ENCODE measurements around the gene RNF169. TPM values are rescaled to one million over a fixed set of nuclear protein-coding genes. Genes with fewer than 3 reads are reported as not detected.

Gene RNF169
- total and polyA plus RNA-seq, 4 donors = 0.60 to 11.0 (median 5.1) TPM

DNA sequence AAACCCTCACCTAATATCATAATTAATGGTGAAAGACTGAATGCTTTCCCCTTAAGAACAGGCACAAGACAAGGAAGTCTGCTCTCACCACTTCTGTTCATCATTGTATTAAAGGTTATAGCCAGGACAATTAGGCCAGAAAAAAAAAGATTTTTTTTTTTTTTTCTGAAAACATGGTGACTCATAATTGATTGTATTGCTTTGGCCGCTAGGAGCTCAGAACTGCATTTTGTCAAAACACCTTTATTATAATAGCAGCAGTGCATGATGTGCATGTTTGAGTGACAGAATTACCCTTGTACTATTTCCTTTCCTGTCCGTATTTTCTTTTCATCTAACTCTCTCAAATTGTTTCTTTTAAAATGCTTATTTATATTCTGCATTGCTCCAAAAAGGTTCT, 98.1 kb downstream of the RNF169 start:
- Histone ChIP-seq H3K27ac (ENCODE audit: low read depth in 1 of 2, low read length in 2 of 2) (no peak overlapping the region), H3K27me3 (ENCODE audit: control insufficient read depth in 4 of 4, insufficient read depth in 4 of 4, low read length in 3 of 4) (no peaks in the 10 kb centered on the region), H3K36me3 (ENCODE audit: control insufficient read depth in 4 of 4, insufficient read depth in 3 of 4, low read depth in 1 of 4, low read length in 3 of 4) (peaks cover 3 to 48% (median 11%) of the 10 kb centered on the region in 4 donors), H3K9me3 (ENCODE audit: control insufficient read depth in 4 of 4, low read length in 3 of 4) (no peaks in the 10 kb centered on the region), H3K4me3 (ENCODE audit: low read depth in 1 of 3, low read length in 3 of 3) (no peak overlapping the region), H3K9ac (ENCODE audit: low read depth in 1 of 2, low read length in 2 of 2) (no peak overlapping the region), H3K4me1 (ENCODE audit: control insufficient read depth in 4 of 4, insufficient read depth in 4 of 4, low read length in 3 of 4) (peaks cover 0 to 9% (median under 1%) of the 10 kb centered on the region in 4 donors)
- no peak for TF ChIP-seq GABPA (IDR thresholded peaks at IDR 0.05 in 1 of 2, conservative IDR thresholded peaks at IDR 0.05 in 1 of 2)
- no peak for TF ChIP-seq RXRA (IDR thresholded peaks at IDR 0.05)
- TF ChIP-seq HNF4A (conservative IDR thresholded peaks at IDR 0.05) = no peak
- TF ChIP-seq, protein P1, sequence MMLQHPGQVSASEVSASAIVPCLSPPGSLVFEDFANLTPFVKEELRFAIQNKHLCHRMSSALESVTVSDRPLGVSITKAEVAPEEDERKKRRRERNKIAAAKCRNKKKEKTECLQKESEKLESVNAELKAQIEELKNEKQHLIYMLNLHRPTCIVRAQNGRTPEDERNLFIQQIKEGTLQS (IDR thresholded peaks at IDR 0.05) = no peak
- no peak for TF ChIP-seq YY1 (IDR thresholded peaks at IDR 0.05)
- no peak for TF ChIP-seq TAF1 (conservative IDR thresholded peaks at IDR 0.05)
- TF ChIP-seq FOXA1 (IDR thresholded peaks at IDR 0.05) = no peak
- TF ChIP-seq, protein P2, sequence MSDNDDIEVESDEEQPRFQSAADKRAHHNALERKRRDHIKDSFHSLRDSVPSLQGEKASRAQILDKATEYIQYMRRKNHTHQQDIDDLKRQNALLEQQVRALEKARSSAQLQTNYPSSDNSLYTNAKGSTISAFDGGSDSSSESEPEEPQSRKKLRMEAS (IDR thresholded peaks at IDR 0.05) = no peak
- no peak for TF ChIP-seq RAD21 (IDR thresholded peaks at IDR 0.05)
- no peak for TF ChIP-seq HNF4G (IDR thresholded peaks at IDR 0.05)
- no peak for TF ChIP-seq JUND (IDR thresholded peaks at IDR 0.05)
- no peak for TF ChIP-seq SP1 (IDR thresholded peaks at IDR 0.05)
- TF ChIP-seq, protein P3, sequence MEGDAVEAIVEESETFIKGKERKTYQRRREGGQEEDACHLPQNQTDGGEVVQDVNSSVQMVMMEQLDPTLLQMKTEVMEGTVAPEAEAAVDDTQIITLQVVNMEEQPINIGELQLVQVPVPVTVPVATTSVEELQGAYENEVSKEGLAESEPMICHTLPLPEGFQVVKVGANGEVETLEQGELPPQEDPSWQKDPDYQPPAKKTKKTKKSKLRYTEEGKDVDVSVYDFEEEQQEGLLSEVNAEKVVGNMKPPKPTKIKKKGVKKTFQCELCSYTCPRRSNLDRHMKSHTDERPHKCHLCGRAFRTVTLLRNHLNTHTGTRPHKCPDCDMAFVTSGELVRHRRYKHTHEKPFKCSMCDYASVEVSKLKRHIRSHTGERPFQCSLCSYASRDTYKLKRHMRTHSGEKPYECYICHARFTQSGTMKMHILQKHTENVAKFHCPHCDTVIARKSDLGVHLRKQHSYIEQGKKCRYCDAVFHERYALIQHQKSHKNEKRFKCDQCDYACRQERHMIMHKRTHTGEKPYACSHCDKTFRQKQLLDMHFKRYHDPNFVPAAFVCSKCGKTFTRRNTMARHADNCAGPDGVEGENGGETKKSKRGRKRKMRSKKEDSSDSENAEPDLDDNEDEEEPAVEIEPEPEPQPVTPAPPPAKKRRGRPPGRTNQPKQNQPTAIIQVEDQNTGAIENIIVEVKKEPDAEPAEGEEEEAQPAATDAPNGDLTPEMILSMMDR (IDR thresholded peaks at IDR 0.05; ENCODE audit: low read depth, low read length, missing input control) = no peak
- TF ChIP-seq EGR1 (IDR thresholded peaks at IDR 0.05; ENCODE audit: low read depth in 2 of 2) = no peak
- TF ChIP-seq NR2F2 (IDR thresholded peaks at IDR 0.05) = no peak
- TF ChIP-seq, protein P4, sequence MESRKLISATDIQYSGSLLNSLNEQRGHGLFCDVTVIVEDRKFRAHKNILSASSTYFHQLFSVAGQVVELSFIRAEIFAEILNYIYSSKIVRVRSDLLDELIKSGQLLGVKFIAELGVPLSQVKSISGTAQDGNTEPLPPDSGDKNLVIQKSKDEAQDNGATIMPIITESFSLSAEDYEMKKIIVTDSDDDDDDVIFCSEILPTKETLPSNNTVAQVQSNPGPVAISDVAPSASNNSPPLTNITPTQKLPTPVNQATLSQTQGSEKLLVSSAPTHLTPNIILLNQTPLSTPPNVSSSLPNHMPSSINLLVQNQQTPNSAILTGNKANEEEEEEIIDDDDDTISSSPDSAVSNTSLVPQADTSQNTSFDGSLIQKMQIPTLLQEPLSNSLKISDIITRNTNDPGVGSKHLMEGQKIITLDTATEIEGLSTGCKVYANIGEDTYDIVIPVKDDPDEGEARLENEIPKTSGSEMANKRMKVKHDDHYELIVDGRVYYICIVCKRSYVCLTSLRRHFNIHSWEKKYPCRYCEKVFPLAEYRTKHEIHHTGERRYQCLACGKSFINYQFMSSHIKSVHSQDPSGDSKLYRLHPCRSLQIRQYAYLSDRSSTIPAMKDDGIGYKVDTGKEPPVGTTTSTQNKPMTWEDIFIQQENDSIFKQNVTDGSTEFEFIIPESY (IDR thresholded peaks at IDR 0.05) = no peak
- TF ChIP-seq FOXA2 (IDR thresholded peaks at IDR 0.05) = no peak
- TF ChIP-seq, protein P5, sequence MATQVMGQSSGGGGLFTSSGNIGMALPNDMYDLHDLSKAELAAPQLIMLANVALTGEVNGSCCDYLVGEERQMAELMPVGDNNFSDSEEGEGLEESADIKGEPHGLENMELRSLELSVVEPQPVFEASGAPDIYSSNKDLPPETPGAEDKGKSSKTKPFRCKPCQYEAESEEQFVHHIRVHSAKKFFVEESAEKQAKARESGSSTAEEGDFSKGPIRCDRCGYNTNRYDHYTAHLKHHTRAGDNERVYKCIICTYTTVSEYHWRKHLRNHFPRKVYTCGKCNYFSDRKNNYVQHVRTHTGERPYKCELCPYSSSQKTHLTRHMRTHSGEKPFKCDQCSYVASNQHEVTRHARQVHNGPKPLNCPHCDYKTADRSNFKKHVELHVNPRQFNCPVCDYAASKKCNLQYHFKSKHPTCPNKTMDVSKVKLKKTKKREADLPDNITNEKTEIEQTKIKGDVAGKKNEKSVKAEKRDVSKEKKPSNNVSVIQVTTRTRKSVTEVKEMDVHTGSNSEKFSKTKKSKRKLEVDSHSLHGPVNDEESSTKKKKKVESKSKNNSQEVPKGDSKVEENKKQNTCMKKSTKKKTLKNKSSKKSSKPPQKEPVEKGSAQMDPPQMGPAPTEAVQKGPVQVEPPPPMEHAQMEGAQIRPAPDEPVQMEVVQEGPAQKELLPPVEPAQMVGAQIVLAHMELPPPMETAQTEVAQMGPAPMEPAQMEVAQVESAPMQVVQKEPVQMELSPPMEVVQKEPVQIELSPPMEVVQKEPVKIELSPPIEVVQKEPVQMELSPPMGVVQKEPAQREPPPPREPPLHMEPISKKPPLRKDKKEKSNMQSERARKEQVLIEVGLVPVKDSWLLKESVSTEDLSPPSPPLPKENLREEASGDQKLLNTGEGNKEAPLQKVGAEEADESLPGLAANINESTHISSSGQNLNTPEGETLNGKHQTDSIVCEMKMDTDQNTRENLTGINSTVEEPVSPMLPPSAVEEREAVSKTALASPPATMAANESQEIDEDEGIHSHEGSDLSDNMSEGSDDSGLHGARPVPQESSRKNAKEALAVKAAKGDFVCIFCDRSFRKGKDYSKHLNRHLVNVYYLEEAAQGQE (IDR thresholded peaks at IDR 0.05) = no peak
- DNase-seq (ENCODE audit: low spot score) = no peak
- WGBS = 91% methylated on average over 2 of the region's 2 CpGs

All from liver (tissue), 9 donors.